NCI-H345 treated with DMSO at 0.1 percent for 48 hours (cell line): ENCODE results near the gene CILP2.

ENCODE experiments used
- DNase-seq: peaks from one replicate; lab custom pipeline; 2025; ENCODE audit not compliant: unreplicated experiment; lab: John Stamatoyannopoulos, UW

Gene CILP2

GRCh38 chr19:19543640-19544039 is 5.6 kb downstream of the CILP2 start:
- DNase-seq, result no peak

- DNase-seq, result no peak
Measured at GRCh38 chr19:19544257-19544953, 6.3 kb downstream of the CILP2 start.

- no peak for DNase-seq
Measured at GRCh38 chr19:19544954-19545591, 7.0 kb downstream of the CILP2 start.

- no peak for DNase-seq
Measured at GRCh38 chr19:19545707-19546106, 7.6 kb downstream of the CILP2 start.

- no peak for DNase-seq
Measured at GRCh38 chr19:19546751-19547162, 8.7 kb downstream of the CILP2 start.

- DNase-seq, result no peak
Measured at GRCh38 chr19:19547674-19548336, 9.7 kb downstream of the CILP2 start.

GRCh38 chr19:19548915-19549759 is 11.1 kb downstream of the CILP2 start:
- DNase-seq, result no peak

- DNase-seq, result no peak
Measured at GRCh38 chr19:19549804-19550464, 11.9 kb downstream of the CILP2 start.

GRCh38 chr19:19550485-19550929 is 12.4 kb downstream of the CILP2 start:
- no peak for DNase-seq

- no peak for DNase-seq
Measured at GRCh38 chr19:19550972-19551852, 13.1 kb downstream of the CILP2 start.

- no peak for DNase-seq
Measured at GRCh38 chr19:19551853-19552192, 13.8 kb downstream of the CILP2 start.

GRCh38 chr19:19552798-19553197 is 14.7 kb downstream of the CILP2 start:
- DNase-seq, result no peak

- DNase-seq, result no peak
Measured at GRCh38 chr19:19553670-19554069, 15.6 kb downstream of the CILP2 start.

- no peak for DNase-seq
Measured at GRCh38 chr19:19554074-19555023, 16.3 kb downstream of the CILP2 start.

- no peak for DNase-seq
Measured at GRCh38 chr19:19558055-19558454, 20.0 kb downstream of the CILP2 start.

GRCh38 chr19:19558636-19559035 is 20.6 kb downstream of the CILP2 start:
- no peak for DNase-seq

GRCh38 chr19:19559931-19560330 is 21.9 kb downstream of the CILP2 start:
- DNase-seq, result no peak

GRCh38 chr19:19561946-19562664 is 24.0 kb downstream of the CILP2 start:
- DNase-seq, result no peak
